Activated CD4-positive, alpha-beta T cell treated with anti-CD3 and anti-CD28 coated beads, Interleukin-2, Interleukin-4, amounts not matched to agents 100 ng/mL and 50 ng/mL, durations not matched to agents 16 hours and 8 hours (primary cell): ENCODE results near the gene SLC1A1.

Source experiments
- DNase-seq: peaks from one replicate; pipeline ENCODE4 v3.0.0-alpha.2; 2020; ENCODE audit warnings: low spot score

SLC1A1 gene

DNA sequence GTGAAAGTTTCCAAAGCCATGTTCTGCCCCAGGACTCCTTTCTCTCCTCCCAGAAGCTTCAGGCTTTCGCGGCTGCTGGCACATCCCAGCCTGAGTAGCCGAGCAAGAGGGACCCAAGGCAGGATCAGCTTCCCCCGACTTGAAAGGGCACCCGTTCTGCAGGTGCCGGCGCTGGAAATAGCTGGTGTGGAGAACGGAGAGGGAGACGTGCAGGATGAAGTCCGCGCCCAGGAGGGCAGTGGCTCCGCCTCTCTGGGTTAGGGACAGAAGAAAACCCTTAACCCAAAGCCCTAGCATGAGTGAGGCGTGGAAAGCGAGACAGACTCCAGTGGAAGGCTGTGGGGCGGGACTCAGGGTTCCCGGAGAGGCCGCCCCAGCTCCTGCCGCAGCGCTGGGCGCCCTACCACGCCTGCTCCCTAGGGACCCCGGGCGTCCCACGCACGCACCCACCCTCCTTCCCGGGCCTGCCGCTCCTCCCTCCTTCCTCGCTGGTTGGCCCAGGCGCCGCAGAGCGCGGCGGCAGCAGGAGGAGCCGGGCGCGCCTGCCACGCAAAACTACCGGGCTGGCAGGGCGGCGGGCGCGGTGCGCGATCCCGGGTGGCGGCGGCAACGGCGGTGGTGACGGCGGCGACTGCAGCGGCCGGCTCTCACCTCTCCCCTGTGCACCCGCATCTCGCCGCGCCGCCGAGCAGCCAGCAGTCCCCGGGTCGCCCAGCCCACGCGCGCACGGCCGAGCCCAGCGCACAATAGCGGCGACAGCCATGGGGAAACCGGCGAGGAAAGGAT, at the start of gene SLC1A1:
Gene SLC1A1, plus strand, starts transcription at position 550 of the 786 bp plus-strand sequence. Its CDS starts 212 bp downstream, at position 762.
- DNase-seq, result peak; percentile 7

DNA sequence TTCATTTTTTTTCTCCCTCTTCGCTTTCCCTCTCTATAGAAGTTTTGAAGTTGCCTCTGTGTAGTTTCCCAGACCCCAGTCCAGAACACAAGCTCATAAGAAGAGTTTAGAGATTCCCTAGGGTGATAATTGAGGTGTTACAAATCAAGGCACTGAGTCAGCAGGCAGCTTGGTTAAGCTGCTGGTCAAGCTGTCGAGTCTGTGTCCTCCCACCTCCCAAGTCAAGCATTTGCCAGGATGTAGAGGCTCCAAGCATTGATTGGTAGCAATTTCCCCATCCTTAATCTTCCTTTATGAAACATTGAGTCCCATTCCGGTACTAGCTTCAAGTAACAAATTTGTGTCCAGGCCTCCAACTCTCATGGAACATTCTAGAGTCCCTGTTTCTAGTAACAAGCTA, 47.5 kb upstream of the SLC1A1 start:
- no peak for DNase-seq

DNA sequence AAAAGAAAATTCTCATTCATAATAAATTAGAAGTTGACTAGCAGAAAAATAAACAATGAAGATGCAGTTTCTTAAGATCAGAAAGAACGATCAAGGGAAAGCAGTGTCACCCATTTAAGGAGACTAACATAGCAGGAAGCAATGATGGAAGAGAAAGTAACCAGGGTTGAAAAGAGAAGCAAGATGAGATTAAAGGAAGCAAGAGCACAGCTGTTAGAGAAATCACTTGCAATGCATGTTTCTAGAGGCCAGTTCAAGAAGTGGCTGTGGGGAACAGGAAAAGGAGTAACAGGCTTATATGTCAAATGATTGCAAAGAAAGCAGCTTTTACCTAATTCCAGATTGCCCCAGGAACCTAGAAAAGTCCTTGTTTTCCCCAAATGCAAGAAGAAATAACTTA, 46.8 kb upstream of the SLC1A1 start:
- DNase-seq, result no peak

DNA sequence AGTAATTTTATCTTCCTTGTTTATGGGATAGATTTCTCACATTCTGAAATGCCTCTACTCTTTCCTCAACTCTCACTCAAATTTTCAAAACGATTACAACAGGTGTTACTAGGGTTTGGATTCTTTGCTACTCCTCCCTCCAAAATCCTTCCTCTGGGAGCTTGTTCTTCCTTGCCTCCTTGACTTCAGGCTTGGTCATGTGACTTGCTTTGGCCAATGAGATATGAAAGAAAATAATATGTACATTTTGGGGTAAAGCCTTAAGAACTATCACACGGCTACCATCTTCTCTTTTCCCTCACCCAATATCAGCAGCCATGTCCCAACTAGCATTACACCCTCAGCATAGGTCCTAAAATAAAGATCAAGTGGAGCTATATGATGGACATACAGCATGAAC, 28.8 kb upstream of the SLC1A1 start:
- no peak for DNase-seq

DNA sequence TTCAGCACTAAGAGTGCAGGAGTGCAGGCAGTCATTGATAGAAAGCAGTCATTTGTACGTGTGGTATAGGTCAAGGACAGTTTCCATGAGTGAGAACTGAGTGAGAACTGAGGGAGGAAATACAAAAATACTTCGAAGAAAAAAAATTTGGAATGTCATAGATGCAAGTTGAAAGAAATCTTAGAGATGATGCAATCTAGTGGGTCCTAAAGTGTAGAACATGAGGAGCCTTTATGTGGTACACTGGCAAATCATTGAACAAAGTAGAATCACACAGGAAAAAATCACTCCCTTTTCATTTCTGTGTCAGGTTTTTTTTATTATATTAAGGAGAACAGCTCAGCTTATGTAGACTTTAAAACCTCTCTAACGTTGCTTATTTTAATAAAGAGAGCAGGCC, 26.4 kb upstream of the SLC1A1 start:
- no peak for DNase-seq

DNA sequence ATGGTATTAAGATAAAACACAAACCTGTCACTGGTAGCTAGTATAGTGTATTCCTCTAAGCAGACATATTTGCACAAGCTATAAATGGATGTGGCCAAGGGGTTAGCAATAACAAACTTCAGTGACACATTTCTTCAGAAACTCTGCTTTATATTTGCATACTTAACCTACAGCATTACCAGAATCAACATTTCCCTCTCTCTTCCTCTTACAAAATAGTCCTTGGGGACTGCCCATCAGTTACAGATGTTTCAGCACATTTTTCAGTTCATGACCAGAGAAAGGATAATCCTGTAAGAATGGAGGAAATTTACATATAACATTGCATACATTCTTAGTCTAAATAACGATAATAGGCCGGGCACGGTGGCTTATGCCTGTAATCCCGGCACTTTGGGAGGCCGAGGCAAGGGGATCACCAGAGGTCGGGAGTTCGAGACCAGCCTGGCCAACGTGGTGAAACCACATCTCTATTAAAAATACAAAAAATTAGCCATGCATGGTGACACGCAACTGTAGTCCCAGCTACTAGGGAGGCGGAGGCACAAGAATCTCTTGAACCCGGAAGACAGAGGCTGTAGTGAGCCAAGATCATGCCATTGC, 25.3 kb upstream of the SLC1A1 start:
- no peak for DNase-seq

DNA sequence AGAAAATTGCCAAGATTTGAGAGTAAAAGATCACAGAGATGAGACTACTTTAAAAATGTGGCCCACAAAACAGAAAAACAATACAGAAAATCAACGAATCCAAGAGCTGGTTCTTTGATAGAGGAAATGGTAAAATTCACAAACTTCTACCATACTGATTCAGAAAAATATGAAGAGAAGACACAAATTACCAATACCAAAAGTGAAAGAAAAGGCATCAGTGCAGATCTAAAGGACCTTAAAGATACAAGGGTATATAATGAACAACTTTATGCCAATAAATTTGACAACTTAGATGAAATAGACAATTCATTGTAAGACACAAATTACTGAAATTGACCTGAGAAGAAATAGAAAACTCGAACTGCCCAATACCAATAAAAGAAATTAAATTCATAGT, 24.4 kb upstream of the SLC1A1 start:
- no peak for DNase-seq

DNA sequence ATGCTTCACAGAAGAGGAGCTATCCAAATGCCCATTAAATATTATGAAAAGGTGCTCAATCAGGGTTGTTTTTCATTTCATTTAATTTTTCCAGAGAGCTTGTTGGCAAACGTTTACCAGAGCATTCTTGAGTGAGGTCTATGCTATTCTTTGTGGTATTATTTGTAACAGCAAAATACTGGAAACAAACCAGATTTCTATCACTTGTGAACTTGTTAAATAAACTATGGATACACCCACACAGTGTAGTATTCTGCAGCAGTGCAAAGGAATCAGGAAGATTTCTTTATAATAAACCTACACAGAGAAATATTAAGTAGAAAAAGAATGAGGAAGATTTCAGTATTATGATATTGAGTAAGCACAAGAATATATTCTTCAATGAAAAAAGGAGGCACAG, 15.0 kb upstream of the SLC1A1 start:
- DNase-seq, result no peak

DNA sequence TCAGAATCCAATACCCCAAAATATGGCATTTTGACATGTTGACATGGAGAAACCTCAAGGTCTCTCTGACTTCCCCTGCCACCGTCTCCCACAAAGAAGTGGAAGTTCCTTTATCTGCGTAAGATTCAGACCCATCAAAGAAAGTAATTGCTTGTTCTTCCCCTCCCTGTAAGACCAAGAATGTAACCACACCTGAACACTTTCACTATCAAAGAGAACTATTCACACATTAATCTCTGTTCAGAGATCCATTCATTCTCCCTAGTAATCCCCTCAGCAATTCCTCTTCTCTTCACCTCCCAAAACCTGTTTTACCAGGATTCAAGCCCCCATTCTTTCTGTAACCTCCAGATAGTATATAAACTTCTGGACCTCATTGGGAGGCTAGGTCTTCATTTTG, 4.1 kb upstream of the SLC1A1 start:
- no peak for DNase-seq

DNA sequence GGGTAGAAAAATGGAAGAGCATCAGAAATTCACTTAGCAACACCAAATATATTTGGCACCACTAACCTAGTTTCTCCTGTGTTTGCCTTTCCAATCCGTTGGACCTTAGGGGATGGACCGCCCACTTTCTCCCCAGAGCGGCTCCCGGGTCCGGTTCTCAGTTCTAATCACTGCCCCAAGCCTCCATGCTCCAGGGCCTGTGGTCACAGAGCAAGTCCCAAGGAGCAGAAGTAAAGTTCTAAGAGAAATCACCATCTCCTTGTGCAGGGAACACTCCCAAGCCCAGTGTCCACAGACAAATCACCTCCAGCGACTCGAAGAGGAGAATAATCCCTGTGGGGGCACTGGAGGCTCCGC, 728 bp upstream of the SLC1A1 start:
- no peak for DNase-seq

DNA sequence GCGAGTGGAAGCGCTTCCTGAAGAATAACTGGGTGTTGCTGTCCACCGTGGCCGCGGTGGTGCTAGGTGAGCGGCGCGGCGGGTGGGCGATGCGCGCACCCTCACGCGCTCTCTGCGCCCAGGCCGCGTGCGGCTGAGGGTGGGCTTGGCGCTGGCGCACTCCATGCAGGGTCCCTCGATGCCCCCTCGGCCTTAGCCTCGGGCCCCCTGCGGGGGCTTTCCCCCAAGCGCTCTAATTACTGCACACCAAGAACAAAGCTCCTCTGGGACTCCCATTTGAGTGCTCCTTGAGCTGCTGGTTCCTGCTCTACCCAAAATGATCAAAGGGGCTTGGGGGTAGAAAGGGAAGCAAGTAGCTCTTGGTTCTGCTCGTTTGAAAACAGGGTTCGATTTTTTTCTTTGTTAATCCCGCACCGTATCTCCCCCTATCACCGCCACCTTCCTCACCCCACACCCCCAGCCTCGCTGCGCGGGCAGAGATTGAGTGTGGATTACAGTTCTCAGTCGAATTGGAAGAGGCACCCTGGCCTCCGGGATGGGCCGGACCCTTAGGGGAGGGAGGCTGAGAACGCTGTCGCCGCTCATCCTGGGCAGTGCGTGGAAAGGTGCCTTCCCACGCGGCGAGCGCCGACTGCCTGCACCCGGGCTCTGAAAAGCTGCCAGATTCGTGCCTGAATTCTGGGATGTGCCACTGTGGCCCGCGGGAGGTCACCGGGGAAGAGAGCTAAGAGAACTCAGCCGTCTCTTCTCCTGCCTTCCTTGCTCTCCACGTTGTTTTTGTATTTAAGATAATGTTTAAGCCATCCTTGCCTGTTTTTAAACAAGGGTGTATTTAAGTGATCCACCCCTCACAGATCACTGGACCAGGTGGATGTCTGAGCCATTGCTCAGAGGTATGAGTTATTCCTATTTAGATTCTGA, 697 bp downstream of the SLC1A1 start:
- no peak for DNase-seq

DNA sequence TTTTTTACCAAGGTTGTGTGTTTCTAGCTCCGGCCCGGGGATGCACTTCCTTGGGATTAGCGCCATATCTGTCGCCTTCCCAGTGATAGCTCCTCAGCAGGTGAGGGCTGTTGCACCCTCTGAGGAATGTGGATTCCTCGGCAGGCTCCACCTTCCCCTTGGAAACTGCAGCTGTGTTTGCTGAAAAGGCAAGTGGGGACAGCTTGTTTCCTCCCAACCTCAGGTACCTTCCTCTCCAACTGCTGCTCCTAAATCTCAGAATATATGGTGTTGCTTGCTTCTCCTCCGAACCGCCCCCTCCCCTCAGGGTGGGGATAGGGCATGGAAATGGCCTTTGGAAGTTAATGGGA, 1.3 kb downstream of the SLC1A1 start:
- DNase-seq, result no peak

DNA sequence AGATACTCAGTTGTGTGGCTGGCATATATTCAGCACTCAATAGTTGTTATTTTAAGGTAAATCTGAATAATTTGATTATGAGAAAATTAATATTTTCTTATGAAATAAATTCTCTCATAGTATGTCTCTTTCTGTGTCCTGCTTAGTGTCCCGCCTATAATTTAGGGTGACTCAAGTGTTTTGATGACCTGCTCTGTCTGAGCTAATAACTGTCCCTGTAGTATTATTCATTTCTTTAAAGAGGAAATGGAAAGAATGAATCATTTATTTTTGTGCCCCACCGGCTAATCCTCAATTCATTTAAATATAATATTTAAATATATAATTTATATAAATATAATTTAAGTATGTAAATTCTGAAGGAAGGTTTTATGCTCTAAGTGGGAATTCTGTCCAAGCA, 4.1 kb downstream of the SLC1A1 start:
- DNase-seq, result no peak

DNA sequence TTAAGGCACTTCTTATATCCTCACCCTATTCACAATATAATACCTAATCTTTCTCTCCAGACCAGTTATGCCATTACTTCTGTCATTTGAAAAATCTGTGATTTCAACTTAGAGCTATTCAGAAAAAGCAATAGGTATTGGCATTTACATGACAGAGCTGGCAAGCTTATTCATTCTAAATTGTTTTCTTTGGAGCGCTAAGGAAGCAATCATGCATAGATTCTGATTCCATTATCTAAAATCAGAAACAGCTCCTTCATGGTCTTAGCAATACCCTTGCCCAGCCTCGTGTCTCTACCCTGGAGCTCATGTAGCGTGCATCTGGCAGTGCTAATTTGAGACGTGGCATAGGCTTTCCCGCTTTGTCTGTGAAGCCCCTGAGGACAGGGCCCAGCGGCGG, 4.5 kb downstream of the SLC1A1 start:
- DNase-seq, result no peak

DNA sequence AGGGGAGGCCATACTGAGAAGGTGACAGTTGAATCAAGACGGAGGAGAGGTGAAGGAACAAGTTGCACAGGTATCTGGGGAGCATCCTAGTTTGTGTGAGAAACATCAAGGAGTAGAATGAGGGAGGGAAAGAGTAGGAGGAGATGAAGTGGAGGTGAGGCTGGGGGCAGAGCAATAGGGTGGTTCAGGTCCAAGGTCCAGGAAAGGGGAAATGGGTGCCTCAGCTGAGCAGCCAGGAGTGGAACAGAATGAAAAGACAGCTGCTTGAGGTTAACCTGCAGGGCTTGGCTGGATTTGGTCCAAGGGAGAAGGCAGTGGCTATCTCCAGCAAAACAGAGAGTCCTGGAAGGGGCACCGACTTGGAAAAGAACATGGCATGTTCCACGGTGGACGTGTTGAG, 5.3 kb downstream of the SLC1A1 start:
- no peak for DNase-seq

DNA sequence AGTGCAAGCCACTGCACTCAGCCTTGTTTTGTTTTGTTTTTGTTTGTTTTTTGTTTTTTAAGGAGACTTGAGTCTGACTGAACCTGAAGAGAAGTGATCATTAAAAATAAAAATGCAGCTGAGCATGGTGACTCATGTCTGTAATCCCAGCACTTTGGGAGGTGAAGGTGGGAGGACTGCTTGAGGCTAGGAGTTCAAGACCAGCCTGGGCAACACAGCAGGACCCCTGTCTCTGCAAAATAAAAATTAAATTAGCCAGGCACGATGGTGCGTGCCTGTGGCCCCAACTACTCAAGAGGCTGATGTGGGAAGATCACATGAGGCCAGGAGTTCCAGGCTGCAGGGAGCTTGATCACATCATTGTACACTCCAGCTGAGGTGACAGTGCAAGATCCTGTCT, 6.2 kb downstream of the SLC1A1 start:
- no peak for DNase-seq

DNA sequence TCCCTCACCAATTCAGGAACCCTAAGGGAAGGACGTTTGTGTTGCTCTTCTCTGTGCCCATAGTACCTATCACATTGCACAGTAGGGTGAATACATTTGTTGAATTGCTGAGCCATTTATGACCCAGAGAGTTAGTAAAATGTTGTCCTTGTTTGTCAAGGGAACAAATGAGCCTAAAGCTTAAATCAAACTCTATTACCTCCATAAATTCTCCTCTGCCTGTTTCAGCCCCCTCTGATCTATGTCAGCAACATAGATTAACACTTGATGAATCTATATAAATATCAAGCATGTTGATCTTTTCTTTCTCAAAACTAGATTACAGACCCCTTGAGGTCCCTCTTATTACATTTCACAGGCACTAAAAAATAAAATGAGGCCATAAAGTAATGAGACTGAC, 7.1 kb downstream of the SLC1A1 start:
- DNase-seq, result no peak

DNA sequence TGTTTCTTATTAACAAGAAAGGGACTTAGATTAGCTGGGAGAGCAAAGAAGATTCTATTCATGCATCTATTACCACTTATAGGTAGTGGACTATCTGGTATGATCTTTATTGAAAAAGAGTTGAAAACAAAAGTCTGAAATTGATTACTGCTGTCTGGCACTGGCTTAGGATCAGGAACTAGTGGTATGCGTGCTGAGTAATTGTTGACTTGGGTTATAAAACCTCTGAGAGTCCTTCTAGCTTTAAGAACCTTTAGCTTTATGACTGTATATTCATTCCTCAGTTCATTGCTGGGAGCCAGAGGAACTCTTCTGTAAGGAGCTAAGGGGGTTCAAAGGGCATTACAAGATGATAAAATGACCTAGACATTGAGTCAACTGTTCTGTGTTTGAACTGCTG, 7.6 kb downstream of the SLC1A1 start:
- DNase-seq, result peak; percentile 9

DNA sequence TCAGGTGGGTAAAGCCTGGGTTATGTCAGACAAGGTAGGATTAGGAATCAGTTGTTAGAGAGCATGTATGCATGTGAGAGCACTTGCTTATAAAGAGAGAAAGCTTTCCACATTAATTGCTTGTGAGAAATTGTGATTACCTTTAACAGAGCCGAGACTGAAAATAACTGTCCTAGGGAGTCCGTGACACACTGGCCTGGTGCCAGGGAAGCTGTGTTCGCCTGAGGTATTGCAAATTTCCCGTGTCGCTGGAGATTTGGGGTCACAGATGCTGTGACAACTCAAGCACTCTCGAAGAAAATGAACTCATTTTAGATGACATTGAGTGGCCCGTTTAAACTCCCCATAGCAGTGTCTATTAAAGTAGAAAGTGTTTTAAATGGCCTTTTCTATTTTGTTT, 9.6 kb downstream of the SLC1A1 start:
- no peak for DNase-seq

DNA sequence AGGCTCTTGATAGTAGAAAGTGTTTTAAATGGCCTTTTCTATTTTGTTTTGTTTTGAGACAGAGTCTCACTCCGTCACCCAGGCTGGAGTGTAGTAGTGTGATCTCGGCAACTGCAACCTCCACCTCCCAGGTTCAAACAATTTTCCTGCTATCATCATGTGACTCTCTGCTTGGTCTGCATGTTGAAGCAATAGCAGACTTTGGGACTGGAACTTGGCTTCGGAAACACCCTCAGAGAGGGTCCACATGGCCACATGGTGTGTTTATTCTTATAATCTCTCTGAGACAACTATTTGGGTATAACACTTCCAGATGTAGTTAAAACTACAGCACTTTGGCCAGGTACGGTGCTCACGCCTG, 10.9 kb downstream of the SLC1A1 start:
- no peak for DNase-seq

DNA sequence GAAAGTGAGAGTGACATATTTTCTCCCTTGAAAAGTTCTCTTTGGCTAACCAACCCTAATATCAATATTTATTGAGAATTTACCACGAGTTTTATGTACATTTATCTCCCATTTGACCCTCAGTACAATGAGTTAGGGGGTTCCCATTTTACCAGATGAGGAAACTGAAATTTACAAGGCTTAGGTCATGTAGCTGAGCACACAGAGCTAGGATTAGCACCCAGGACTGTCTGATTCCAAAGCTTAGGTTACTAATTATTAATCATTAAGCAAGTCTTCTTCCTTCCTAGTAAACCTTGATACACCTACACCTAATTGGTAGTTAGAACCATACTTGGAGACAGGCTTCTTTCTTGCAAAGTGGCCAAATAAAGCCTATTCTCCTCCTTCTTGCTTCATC, 12.2 kb downstream of the SLC1A1 start:
- no peak for DNase-seq

DNA sequence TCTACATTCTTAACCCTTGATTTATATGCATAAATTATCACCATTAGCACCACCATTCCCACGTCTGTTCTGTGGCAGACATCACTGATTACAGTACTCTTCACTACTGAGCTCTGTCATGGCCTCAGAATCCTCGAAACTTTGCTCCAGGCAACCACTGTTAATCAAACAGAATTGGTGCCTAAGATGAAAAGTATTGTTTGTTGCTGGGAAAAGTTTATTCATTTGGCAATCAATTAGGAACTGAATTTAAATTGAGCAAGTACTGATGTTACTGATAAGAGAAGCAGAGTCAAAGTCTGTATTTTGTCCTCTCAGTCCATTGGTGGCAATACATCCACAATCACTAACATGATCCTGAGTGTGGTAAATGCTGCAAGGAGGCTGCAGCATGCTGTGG, 12.8 kb downstream of the SLC1A1 start:
- no peak for DNase-seq

DNA sequence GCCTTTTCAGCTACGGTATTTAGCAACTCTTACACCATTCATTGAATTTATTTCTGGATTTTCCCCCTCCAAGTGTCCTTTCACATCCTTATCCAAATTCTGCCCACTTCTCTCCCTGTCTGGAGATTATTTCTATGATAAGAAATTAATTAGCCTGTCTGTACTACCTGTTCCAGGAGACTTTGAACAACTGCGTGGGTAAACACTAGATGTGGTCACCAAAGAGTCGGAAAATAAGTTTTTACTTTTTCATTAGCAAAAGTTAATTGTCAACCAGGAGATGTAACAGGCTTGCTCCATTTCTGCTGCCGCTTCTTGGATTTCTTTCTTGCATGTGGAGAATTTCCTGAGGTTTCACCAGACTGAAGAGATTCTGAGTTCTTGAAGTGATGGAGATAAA, 14.0 kb downstream of the SLC1A1 start:
- no peak for DNase-seq
